RPMI7951 (cell line): ENCODE results near the gene MYH9. TPM values are rescaled to one million over a fixed set of nuclear protein-coding genes. Genes with fewer than 3 reads are reported as not detected.

ENCODE experiments used
- DNase-seq: peaks from one replicate; pipeline ENCODE4 v3.0.0-alpha.2; 2012; ENCODE audit warnings: low read depth
- total RNA-seq: library from RNA; depleted of rRNA; stranded (reverse); fragments of >200 nt; shearing (Covaris generic); gene quantifications from 2 replicates; pipeline ENCODE4 v1.2.3, GENCODE V29; 2014

MYH9 gene
- total RNA-seq, 1 experiment from 2014 or later: 260 TPM

DNA sequence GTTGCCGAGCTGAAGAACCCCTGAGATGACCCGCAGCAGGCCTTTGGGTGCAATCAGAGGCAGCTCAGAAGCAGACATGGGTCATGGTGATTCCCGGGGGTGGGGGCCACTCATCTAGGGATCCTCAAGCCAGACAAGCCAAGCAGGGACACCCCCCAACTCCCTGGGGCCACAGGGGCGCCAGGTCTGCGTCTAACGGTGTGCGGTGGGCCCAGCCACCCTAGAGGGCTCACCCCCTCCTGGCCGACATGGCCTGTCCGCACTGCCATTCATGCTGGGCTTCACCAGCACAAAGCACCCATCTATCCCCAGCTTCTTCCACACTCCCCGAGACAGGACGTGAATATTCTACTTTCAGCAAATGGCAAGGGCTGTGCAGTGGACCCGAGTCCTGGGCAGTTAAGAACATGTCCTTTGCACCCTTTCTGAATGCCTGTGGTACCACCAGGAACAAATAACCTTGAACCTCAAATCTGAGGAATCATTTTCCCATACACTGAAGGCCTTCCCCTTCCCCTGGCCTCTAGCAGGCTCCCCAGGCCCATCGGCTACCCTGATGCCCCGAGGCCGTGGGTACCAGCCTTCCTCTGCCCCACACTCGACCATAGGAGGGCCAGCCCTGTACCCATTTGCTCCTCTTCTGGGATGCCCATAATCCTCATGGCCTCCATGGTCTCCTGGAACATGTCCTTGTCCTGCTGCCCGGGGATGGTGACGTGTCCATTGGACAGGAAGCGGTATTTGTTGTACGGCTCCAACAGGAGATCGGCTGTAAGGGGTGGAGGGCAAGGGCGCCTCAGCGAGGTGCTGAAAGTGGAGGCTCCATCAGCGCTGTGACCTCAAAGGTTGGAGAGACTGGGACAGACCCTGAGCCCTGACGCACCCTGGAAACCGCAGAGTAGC lies 67.9 kb downstream of the MYH9 start:
- DNase-seq: no peak

GRCh38 chr22:36318442-36318841 lies 69.3 kb downstream of the MYH9 start:
- no peak for DNase-seq

DNA sequence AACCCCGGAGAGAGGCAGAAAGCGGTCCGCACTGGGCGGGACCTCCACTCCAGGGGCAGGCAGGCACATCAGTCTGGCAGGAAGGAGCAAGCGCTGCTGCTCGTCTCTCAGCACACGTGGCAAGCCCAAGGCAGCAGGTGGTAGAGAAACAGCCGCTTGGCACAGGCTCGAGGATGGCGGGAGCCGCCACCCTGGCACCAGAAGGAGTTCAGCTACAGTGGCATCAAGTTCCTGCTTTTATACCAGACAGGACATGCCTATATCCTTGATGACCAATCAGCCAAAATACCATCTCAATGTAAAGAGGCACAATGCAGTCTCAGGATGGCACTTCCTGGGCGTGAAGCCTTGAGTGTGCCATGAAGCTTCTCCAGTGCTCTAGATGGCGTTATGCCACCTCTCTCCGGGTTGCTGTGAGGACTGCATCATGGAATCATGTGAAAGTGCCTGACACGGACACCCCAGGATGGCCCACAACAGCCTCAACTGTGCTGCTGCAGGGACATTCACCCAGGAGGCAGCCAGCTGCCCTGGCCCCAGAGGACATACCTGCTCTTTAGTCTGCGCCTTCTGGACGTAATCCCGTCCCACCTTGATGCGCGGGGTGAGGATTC lies 70.0 kb downstream of the MYH9 start:
- DNase-seq: no peak

DNA sequence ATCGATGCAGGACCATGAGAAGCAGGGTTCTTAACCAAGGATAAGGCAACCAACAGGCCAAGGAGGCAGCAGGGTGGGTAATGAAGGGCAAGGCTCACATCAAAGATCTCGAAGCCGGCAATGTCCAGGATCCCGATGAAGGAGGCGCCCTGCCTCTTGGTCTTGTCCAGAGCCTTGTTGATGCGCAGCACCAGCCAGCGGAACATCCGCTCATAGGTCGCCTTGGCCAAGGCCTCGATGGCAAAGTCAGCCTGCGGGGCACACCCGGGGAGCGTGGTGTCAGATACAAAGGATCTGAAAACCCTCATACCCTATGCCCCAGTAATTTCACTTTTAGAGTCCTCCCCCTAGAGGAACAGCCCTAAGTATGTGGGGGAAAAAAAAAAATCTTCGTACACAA lies 71.3 kb downstream of the MYH9 start:
- no peak for DNase-seq

DNA sequence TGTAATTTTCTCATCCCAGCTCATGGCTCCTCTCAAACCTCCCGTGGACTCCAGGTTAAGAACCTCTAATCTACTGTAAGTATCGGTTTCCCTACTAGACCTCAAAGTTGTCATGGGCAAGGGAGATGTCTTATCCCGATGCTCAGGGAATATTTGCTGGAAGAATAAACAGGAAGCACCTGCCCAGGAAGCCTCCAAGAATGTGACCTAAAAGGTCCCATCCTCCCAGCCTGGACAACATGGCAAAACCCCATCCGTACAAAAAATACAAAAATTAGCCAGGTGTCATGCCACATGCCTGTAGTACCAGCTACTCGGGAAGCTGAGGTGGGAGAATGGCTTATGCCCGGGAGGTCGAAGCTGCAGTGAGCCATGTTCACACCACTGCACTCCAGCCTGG lies 72.4 kb downstream of the MYH9 start:
- no peak for DNase-seq

DNA sequence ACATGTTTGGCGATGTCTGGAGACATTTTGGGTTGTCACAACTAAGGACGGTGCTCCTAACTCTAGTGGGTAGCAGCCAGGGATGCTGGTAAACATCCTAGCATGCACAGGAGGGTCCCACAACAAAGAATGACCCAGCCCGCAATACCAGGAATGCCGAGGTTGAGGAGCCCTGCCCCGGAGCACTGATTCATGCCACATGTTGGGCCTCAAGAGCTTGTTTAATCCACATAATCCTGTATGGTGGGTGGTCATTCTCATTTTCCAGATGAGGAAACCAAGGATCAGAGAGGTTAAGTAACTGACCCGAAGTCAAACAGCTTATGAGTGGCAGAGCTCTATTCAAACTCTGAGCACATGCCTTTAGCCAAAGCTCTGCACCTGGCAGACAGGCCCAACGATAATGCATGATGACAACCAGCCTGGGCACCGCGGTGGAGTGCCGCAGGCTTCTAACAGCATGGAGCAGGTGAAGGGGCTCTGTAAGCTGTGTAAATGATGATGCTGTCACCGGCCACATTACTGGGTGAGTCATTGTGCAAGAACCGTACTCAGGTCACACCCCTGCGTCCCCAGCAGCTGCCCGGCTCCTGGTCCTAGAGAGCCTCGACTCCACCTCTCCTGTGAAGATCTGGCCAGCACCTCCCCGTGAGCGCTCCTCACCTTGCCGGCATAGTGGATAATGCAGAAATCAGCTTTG lies 76.2 kb downstream of the MYH9 start:
- DNase-seq: peak; percentile 54

- no peak for DNase-seq
These were observed 78.9 kb downstream of the MYH9 start for GRCh38 chr22:36308880-36309279.

- DNase-seq: no peak
These were observed 81.5 kb downstream of the MYH9 start for GRCh38 chr22:36306227-36306626.

DNA sequence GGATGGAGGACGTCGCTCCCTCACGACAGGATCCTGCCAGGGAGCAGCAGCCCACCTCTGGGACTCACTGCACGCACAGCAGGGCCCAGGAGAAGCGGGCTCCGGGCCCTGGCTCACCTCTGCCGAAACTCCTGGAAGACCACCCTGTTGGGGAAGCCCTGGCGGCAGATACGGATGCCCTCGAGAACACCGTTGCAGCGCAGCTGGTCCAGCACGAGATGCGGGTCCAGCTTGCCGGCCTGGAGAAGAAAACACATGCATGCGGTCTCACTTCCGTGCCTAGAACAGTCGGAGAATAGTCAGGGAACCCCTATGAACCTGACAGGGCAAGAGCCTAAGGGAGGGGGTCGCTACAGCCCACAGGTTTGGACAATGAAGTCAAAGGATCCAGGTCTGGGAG lies 82.0 kb downstream of the MYH9 start:
- DNase-seq: no peak

GRCh38 chr22:36304429-36304828 lies 83.3 kb downstream of the MYH9 start:
- no peak for DNase-seq

DNA sequence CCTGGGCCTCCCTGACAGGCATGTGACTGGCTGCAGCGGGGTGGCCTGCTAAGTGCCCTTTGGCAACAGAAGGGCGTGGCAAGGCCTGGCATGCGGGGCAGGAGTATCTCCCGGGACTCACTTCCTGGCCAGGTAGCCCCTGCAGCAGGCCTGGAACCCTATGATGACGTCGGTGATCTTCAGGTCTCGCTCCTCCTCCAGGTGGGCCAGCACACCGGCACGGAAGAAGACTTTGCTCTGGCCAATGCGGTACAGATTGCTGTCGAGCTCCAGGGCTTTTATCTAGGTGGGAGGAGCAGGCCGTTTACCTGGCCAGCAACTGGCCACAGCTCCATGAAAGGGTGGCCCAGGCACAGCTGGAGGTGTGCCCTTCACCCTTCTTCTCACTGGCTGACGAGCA lies 83.9 kb downstream of the MYH9 start:
- DNase-seq: no peak

- no peak for DNase-seq
These were observed 84.7 kb downstream of the MYH9 start for GRCh38 chr22:36303115-36303467.

DNA sequence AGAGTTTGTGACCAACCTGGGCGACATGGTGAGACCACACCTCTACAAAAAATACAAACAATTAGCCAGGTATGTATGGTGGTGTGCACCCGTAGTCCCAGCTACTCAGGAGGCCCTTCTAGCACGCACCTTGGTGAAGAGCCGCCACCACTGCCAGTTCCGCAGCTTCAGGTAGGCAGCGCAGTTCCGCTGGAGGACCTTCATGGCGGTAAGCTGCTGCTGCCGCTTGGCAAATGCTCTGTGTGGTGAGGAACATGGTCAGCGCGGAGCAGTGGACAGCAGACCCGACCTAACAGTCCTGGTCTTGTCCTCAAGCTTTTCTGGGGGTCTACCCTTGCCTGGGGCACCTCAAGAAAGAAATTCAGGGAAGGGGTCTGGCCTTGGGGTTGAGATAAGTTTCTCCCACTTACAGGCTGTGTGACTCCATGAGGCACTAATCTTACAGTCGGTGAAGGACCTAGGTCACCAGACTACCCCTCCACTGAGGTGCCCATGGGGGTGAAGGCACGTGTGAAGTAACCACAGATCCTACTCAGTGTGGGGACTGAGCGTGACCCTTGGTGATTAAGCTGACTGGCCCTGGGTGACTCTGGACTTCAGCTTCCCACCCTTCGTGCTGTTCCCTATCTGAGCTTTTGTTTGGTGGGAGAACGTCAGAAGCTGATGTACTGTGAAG lies 85.2 kb downstream of the MYH9 start:
- no peak for DNase-seq

GRCh38 chr22:36301851-36302250 lies 85.9 kb downstream of the MYH9 start:
- DNase-seq: no peak

DNA sequence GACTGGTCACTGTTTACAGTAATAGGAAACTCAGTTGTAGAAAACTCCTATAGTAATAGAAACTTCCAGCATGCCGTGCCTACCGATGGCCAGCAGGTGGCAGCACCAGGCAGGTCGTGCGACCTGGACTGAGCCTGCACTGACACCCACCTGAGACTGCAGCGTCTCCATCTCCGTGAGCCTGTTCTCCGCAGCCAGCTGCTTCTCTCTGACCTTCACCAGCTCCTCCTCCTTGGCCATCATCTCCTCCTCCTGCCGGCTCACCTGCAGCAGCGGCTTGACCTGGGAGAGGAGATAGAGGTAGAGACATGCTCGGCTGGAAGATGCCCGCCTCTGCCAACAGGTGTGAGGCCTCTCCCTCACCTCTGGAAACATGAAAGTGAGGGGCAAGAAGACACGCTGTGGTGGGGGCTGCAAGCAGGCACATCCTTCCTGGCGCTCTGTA lies 86.4 kb downstream of the MYH9 start:
- peak; percentile 47 for DNase-seq

- no peak for DNase-seq
These were observed 87.2 kb downstream of the MYH9 start for GRCh38 chr22:36300396-36301212.

DNA sequence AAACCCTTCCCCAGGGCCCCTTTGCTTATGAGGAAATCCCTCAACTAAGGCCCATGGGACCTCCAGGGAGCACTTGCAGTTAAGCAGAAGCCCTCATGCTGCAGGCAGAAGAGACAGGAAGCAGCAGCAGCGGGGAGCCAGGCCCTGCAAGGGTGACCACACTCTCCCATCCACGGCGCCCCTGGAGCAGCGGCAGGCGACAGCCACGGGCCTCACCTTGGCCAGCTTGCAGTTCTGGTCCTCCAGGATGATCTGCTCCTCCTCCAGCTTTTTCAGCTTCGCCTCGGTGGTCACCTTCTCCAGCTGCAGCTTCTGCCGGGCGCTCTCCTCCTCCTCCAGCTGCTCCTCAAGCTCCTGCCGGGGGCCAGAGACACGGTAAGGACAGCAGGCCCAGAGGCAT lies 87.9 kb downstream of the MYH9 start:
- no peak for DNase-seq

GRCh38 chr22:36299295-36299694 lies 88.5 kb downstream of the MYH9 start:
- no peak for DNase-seq

DNA sequence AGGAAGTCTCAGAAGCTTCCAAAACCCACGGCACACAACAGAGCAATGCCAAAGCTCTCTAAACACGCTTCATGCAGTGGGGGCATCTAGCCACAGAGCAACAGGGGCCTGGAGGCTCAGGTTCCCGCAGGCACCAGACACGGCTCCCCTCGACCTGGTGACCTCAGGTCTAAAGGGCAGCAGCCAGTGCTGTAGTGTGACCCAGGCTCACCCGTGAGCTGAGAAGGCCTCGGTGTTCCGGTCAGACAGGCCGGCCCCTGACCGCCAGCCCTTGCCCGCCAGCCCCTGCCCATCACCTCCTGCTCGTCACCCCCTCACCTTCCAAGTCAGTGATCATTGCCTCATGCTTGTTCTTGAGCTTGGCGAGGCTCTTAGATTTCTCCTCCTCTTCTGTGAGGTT lies 89.2 kb downstream of the MYH9 start:
- DNase-seq: no peak

GRCh38 chr22:36298118-36298517 lies 89.6 kb downstream of the MYH9 start:
- DNase-seq: no peak

DNA sequence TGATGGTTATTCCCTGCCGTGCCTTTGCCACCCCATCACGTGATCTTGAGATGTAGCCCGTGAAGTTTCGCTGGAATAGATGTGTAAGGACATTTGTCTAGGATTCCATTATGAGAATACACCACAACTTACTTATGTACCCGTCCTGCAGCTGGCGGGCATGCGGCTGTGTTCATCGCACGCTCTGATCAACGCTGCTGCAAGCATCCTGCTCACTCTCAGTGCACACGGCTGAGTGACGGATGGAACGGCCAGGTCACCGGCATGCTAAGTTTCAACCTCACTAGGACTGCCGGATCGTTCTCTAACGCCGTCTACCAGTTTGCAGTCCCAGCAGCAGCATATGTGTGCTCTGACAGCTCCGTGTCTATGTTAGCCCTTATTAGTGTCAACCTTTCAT lies 90.2 kb downstream of the MYH9 start:
- DNase-seq: no peak
